ENCODE measurements around the gene HSPG2.

- TF ChIP-seq POLR2A (IDR thresholded peaks at IDR 0.05; ENCODE audit: low read depth, low read length) (no peak), POLR2AphosphoS5 (IDR thresholded peaks at IDR 0.05; ENCODE audit: low read depth, low read length) (no peak)
Observed at GRCh38 chr1:21860971-21861370, 76.1 kb downstream of the HSPG2 start.

Measured in GM12891 (cell line).